SJSA1 (cell line): ENCODE results near the gene RPL39L. TPM values are rescaled to one million over a fixed set of nuclear protein-coding genes. Genes with fewer than 3 reads are reported as not detected.
A peak's percentile ranks its signal among the peaks of the same experiment; 100 is the strongest.
"Not testable (repeated sequence)": the region's sequence is repeated elsewhere in the genome, so short reads cannot be mapped to it uniquely, and the experiment has no call there.

Experiments used
- DNase-seq, 2 experiments: peaks; one replicate each; pipeline ENCODE4 v3.0.0-alpha.2; 2015 to 2020; ENCODE audit warnings: low spot score in 2 of 2, low read depth in 1 of 2
- H3K27ac ChIP-seq: fragments of 250-450 bp; sonication (Bioruptor Pico); 2 replicates; pipeline ENCODE4 v1.5.1; 2020; ENCODE audit warnings: mild to moderate bottlenecking, moderate library complexity
- H3K27me3 ChIP-seq: fragments of 250-450 bp; sonication (Bioruptor Pico); replicated peaks from 2 replicates; pipeline ENCODE4 v1.5.1; 2020; ENCODE audit warnings: mild to moderate bottlenecking, moderate library complexity
- H3K36me3 ChIP-seq: fragments of 250-450 bp; sonication (Bioruptor Pico); 2 replicates; pipeline ENCODE4 v1.5.1; 2020; ENCODE audit warnings: mild to moderate bottlenecking
- H3K4me1 ChIP-seq: fragments of 250-450 bp; sonication (Bioruptor Pico); replicated peaks from 2 replicates; pipeline ENCODE4 v1.6.1; 2021; ENCODE audit warnings: mild to moderate bottlenecking
- H3K4me3 ChIP-seq: fragments of 250-450 bp; sonication (Bioruptor Pico); 2 replicates; pipeline ENCODE4 v1.5.1; 2020; ENCODE audit warnings: mild to moderate bottlenecking
- H3K9me3 ChIP-seq: fragments of 250-450 bp; sonication (Bioruptor Pico); replicated peaks from 2 replicates; pipeline ENCODE4 v1.5.1; 2020; ENCODE audit warnings: mild to moderate bottlenecking
- total RNA-seq: library from RNA; depleted of rRNA; stranded (reverse); fragments of >200 nt; shearing (Covaris generic); gene quantifications from 2 replicates; pipeline ENCODE4 v1.2.3, GENCODE V29; 2014; rRNA removed

Gene RPL39L
- 29.4 and 55.7 TPM in 2 replicates for total RNA-seq

DNA sequence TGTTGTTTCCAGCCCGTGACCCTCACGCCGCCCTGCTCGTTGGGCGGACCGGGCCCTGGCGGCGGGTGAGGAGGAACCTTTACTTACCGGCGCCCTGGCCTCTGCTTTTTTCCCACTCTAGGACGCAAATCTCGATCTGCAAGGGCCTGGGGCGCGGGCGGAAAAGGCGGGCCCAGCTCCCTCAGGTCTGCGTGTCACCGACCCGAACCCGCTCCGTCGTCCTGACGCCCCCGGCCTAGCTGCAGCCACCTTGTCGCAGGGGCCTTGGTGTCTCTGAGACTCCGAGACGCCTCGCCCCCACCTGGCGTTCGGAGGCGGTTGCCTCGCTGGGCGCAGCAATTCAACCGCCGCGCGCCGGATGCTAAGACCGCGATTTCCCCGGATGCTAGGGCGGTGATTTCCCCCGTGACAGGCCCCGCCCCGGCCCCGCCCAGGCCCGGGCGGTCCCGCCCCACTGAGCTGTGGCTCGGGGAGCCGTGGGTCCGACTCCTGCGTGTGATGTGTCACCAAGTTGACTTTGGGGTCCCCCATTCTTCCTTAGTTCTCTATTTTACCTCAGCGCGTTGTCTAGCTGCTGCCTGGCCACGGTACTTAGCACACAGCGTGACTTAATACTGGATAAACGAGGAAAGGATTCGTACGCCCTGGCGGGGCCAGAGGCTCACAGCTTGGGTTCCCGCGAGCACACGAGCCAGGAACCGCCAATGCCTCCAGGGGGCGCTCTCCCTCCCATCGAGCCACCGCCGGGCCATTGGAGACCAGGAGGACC, at the start of gene RPL39L:
RPL39L (minus strand) TSS at position 371 of the 769 bp plus-strand sequence. CDS start 18,196 bp downstream, outside the sequence.
- Histone ChIP-seq H3K27me3 (no peaks in the 10 kb centered on the region), H3K27ac (peak within 1 kb of the TSS; percentile 79), H3K9me3 (no peaks in the 10 kb centered on the region; the same call in 1 of the 2 replicates), H3K36me3 (peaks cover 3% of the 10 kb centered on the region; the same call in 1 of the 2 replicates), H3K4me3 (peak within 1 kb of the TSS; percentile 54), H3K4me1 (peaks cover 9% of the 10 kb centered on the region)
- peak; percentile 76 to 89 for DNase-seq

DNA sequence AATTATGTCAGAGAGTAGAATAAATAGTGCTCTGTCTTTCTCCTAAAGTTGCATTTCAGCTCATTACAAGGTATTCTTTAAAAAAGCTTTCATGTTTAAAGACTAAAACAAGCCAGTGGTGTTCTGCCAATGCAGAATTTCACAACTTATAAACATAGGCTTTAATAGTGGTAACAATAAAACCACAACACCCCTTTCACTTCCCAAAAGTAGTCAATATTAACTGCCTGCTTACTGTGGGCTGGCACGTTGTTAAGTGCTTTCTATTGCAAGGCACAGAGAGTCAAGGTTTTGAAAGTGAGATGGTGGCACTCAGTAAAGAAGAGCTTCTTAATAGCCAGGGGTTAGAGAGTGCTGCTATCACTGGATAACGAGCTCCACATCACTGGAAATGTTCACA, 49.6 kb upstream of the RPL39L start:
- H3K36me3 ChIP-seq = no peaks in the 10 kb centered on the region
- no peaks in the 10 kb centered on the region for H3K9me3 ChIP-seq
- no peak for DNase-seq
- no peaks in the 10 kb centered on the region for H3K27me3 ChIP-seq
- H3K4me1 ChIP-seq = peaks cover 19% of the 10 kb centered on the region
- H3K27ac ChIP-seq = no peak overlapping the region
- no peak overlapping the region for H3K4me3 ChIP-seq

- Histone ChIP-seq H3K4me1 (peaks cover 30% of the 10 kb centered on the region), H3K27ac (0 out of 2 replicates have a peak overlapping the region, but pooled peaks have one; percentile 2), H3K4me3 (no peak overlapping the region), H3K36me3 (no peaks in the 10 kb centered on the region), H3K9me3 (no peaks in the 10 kb centered on the region), H3K27me3 (no peaks in the 10 kb centered on the region)
- peak; percentile 47 to 62 for DNase-seq
Observed at GRCh38 chr3:187186801-187187421, 47.6 kb upstream of the RPL39L start.

DNA sequence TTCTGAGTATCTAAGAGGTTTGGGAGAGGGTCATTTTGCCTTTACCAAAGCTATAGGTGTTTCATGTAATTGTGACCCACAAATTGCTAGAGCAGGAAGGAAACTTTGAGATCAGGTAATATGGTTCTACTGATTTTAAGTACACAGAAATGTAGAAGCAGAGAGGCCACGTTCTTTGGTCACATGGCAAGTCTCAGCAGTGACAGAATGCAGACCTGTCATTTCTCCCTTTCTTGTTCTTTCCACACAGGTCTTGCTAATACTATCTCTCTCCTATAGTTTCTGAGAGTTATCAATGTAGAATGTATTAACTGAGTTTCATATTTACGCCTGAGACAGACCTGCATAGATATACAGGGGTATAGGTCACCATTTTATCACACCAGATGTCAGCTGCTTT, 47.1 kb upstream of the RPL39L start:
- Histone ChIP-seq H3K9me3 (no peaks in the 10 kb centered on the region), H3K36me3 (no peaks in the 10 kb centered on the region), H3K4me3 (no peak overlapping the region), H3K27ac (0 out of 2 replicates have a peak overlapping the region, but pooled peaks have one; percentile 2), H3K4me1 (peaks cover 30% of the 10 kb centered on the region), H3K27me3 (no peaks in the 10 kb centered on the region)
- no peak for DNase-seq

DNA sequence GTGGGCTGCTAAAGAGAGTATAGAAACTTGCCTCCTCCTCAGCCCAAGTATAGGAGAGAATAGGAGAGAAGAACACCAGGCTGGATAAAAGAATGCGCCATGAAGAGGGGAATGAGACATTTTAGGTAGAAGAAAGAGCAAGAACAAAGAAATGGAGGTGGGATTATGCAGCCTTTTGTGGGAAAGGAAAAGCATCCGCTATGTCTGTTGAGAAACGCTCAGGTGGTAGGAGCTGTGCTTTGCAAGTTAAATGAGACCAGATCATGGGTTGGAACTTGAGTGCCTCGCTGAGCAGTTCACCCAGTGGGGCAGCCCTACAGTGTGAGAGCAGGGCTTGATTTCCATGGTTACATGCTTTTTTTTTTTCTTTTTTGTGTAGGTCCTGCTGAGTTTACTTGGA, 46.5 kb upstream of the RPL39L start:
- no peak for DNase-seq
- H3K27me3 ChIP-seq = no peaks in the 10 kb centered on the region
- peaks cover 30% of the 10 kb centered on the region for H3K4me1 ChIP-seq
- H3K27ac ChIP-seq = no peak overlapping the region
- no peaks in the 10 kb centered on the region for H3K36me3 ChIP-seq
- no peak overlapping the region for H3K4me3 ChIP-seq
- H3K9me3 ChIP-seq = no peaks in the 10 kb centered on the region

DNA sequence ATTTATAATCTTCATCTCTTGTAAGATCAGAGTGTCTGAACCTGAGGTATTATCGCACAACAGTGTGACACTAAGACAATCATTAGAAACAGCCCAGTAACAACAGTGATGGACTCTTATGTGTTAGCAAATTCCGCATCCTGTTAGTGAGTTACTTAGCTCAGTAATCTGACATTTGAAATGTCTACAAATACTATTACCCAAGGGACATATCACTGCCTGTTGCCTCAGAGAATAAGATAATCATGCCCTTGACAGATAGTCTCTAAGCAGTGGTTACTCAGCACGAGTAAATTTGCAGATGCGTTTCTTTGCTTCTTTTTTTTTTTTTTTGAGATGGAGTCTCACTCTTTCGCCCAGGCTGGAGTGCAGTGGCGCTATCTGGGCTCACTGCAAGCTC, 44.6 kb upstream of the RPL39L start:
- no peak overlapping the region; the same call in 1 of the 2 replicates for H3K27ac ChIP-seq
- no peaks in the 10 kb centered on the region for H3K36me3 ChIP-seq
- H3K9me3 ChIP-seq = no peaks in the 10 kb centered on the region
- no peaks in the 10 kb centered on the region for H3K27me3 ChIP-seq
- peaks cover 30% of the 10 kb centered on the region for H3K4me1 ChIP-seq
- DNase-seq = no peak
- no peak overlapping the region for H3K4me3 ChIP-seq

DNA sequence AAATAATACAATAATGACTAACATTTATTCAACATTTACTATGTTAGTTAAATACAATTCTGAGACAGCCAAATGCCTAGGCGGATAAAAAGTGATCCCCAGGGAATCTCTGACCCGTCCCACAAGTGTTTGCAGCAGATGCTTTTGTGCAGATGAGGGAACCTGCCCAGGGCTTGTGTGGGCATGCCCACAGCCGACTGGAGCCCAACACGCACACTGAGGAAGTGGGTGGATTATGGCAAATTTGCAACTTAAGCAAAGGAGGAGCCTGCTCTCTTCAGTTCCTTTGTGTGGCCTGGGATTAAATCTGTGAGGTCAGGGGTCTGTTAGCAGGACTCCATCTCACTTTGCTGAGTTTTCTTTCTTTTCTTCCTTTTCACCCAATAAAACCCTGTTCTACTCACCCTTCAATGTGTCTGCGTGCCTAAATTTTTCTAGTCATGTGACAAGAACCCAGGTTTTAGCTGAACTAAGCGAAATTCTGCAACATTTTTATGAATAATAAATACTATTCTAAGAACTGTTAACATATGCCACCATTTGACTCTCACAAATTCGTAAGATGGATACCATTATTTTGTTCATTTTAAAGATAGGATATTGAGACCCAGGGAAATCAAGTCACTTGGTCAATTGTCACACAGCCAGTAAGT, 44.0 kb upstream of the RPL39L start:
- peak in 1 of 2 experiments; percentile 11 for DNase-seq
- Histone ChIP-seq H3K4me3 (no peak overlapping the region), H3K36me3 (no peaks in the 10 kb centered on the region), H3K4me1 (peaks cover 30% of the 10 kb centered on the region), H3K9me3 (no peaks in the 10 kb centered on the region), H3K27me3 (no peaks in the 10 kb centered on the region), H3K27ac (no peak overlapping the region; the same call in 1 of the 2 replicates)

GRCh38 chr3:187181454-187182170, 42.3 kb upstream of the RPL39L start:
- Histone ChIP-seq H3K27ac (no peak overlapping the region), H3K4me1 (peaks cover 17% of the 10 kb centered on the region), H3K4me3 (no peak overlapping the region), H3K27me3 (no peaks in the 10 kb centered on the region), H3K9me3 (no peaks in the 10 kb centered on the region), H3K36me3 (no peaks in the 10 kb centered on the region)
- DNase-seq = no peak

DNA sequence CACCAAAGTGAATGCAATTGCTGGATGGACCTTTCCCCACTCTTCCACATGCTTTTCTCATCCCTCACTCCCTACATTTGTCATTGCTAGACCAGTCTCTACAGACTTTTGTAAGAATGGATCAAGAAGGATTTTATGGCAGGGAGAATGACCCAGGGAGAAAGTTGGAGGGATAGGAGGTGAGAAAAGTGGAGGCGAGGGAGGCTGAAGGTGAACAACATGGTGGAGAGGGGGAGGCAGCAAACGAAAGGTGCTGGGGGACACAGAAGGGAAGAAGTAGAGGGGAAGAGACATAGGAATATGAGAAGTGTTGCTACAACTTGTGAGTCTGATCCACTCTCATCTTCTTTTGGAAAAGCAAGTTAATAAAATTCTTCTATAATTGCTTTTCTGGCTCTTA, 33.6 kb upstream of the RPL39L start:
- H3K27me3 ChIP-seq = no peaks in the 10 kb centered on the region
- no peaks in the 10 kb centered on the region for H3K36me3 ChIP-seq
- no peak overlapping the region for H3K4me3 ChIP-seq
- DNase-seq = no peak
- peaks cover 18% of the 10 kb centered on the region for H3K4me1 ChIP-seq
- H3K27ac ChIP-seq = no peak overlapping the region
- no peaks in the 10 kb centered on the region for H3K9me3 ChIP-seq

DNA sequence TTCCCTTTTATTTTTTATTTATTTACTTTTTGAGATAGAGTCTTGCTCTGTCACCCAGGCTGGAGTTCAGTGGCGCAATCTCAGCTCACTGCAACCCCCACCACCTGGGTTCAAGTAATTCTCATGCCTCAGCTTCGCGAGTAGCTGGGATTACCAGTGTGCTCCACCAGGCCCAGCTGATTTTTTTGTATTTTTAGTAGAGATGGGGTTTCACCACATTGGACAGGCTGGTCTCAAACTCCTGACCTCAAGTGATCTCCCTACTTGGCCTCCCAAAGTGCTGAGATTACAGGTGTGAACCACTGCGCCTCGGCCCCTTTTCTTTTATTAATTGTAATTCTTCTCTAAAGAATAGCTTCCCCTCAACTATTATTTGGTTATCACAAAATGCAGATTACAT, 31.6 kb upstream of the RPL39L start:
- not testable (repeated sequence) for H3K27ac ChIP-seq, H3K9me3 ChIP-seq, H3K27me3 ChIP-seq, H3K4me3 ChIP-seq, DNase-seq, H3K36me3 ChIP-seq
- H3K4me1 ChIP-seq = peaks cover 18% of the 10 kb centered on the region

DNA sequence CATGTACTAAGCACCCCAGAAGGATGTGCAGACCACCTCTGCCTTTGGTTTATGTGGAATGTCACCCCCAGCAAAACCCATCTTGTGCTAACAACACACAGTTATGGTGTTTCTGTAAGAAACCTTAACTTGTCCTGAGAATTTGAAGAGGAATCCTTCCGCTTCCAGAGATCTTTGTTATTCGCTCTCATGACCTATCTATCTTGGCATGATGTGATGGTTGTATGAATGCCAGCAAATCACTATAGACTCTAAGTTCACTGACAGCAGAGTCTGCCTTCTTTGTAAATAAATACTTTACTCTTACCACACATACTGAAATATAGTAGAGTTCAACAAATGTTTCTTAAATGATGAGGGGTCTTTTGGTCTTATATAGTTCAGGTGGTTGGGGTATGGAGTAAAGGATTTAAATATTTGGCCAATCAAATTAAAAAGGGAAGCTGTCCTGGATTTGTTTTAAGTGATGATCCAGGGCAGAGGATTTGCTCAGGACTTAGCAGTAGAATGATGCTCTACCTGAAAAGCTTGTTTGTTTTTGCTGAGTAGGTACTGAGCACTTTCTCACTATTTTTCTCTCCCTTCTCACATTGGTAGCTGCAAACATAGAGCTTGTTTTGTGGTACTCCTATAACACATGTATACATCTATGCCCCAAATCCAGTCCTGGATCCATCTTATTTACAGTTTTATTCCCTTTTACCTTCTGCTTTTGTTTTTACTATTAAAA, 30.1 kb upstream of the RPL39L start:
- Histone ChIP-seq H3K4me3 (no peak overlapping the region), H3K9me3 (no peaks in the 10 kb centered on the region), H3K4me1 (peaks cover 18% of the 10 kb centered on the region), H3K36me3 (no peaks in the 10 kb centered on the region), H3K27me3 (no peaks in the 10 kb centered on the region), H3K27ac (peak overlapping the region; percentile 24; the same call in 1 of the 2 replicates)
- DNase-seq = peak in 1 of 2 experiments; percentile 17

DNA sequence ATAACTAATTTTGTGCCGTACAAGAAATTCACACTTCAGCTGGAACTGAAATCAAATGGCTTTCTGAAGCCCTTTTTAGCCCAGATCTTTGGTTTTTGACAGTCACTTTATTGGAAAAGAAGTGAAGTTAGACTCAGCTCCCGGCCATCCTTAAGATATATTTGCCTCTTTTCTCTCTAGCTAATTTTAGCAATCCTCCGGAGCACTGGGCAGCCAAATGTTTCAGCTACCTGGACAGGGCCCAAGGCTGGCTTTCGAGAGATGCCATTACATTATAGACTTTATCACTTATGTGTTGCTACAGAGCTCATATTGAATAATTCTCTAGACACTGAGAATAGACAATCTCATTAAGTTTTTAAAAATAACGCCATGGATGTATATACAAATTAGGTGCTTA, 28.5 kb upstream of the RPL39L start:
- Histone ChIP-seq H3K9me3 (no peaks in the 10 kb centered on the region), H3K4me3 (no peak overlapping the region), H3K27ac (no peak overlapping the region), H3K4me1 (peaks cover 18% of the 10 kb centered on the region), H3K36me3 (no peaks in the 10 kb centered on the region), H3K27me3 (no peaks in the 10 kb centered on the region)
- no peak for DNase-seq

- Histone ChIP-seq H3K9me3 (no peaks in the 10 kb centered on the region), H3K4me1 (peaks cover 18% of the 10 kb centered on the region), H3K27ac (no peak overlapping the region), H3K36me3 (no peaks in the 10 kb centered on the region), H3K4me3 (no peak overlapping the region), H3K27me3 (no peaks in the 10 kb centered on the region)
- no peak for DNase-seq
Observed at GRCh38 chr3:187166750-187167149, 27.5 kb upstream of the RPL39L start.
